ENCODE data around the gene AQP12A.

The AQP12A gene

GRCh38 chr2:240737512-240737911 lies 45.8 kb downstream of the AQP12A start:
- Mint-ChIP-seq H3K9me3 (no peaks in the 10 kb centered on the region), H3K27ac (no peak overlapping the region), H3K27me3 (peaks cover 5 to 11% of the 10 kb centered on the region in 2 donors), H3K36me3 (no peaks in the 10 kb centered on the region), H3K4me1 (no peaks in the 10 kb centered on the region), H3K4me3 (no peak overlapping the region)
- ATAC-seq (replicated peaks) (no peak), DNase-seq (no peak)

GRCh38 chr2:240737958-240738357 lies 46.3 kb downstream of the AQP12A start:
- Mint-ChIP-seq H3K9me3 (no peaks in the 10 kb centered on the region), H3K4me1 (no peaks in the 10 kb centered on the region), H3K36me3 (no peaks in the 10 kb centered on the region), H3K27me3 (peaks cover 5 to 12% of the 10 kb centered on the region in 2 donors), H3K27ac (no peak overlapping the region), H3K4me3 (no peak overlapping the region)
- DNase-seq (no peak), ATAC-seq (replicated peaks) (no peak)

GRCh38 chr2:240739797-240740196 lies 48.1 kb downstream of the AQP12A start:
- H3K4me1 Mint-ChIP-seq: no peaks in the 10 kb centered on the region
- DNase-seq (no peak), ATAC-seq (replicated peaks) (no peak)
- H3K9me3 Mint-ChIP-seq: no peaks in the 10 kb centered on the region
- H3K4me3 Mint-ChIP-seq: no peak overlapping the region
- H3K27me3 Mint-ChIP-seq: peaks cover 5 to 12% of the 10 kb centered on the region in 2 donors
- H3K36me3 Mint-ChIP-seq: no peaks in the 10 kb centered on the region
- no peak overlapping the region for H3K27ac Mint-ChIP-seq

GRCh38 chr2:240741091-240741490 lies 49.4 kb downstream of the AQP12A start:
- Mint-ChIP-seq H3K4me3 (no peak overlapping the region), H3K27me3 (peaks cover 5 to 12% of the 10 kb centered on the region in 2 donors), H3K9me3 (no peaks in the 10 kb centered on the region), H3K27ac (no peak overlapping the region), H3K36me3 (no peaks in the 10 kb centered on the region), H3K4me1 (no peaks in the 10 kb centered on the region)
- no peak for DNase-seq
- ATAC-seq (replicated peaks): no peak

GRCh38 chr2:240742602-240743095 lies 51.0 kb downstream of the AQP12A start:
- ATAC-seq (replicated peaks) (peak in 1 of 2 donors; percentile 22), DNase-seq (no peak)
- no peaks in the 10 kb centered on the region for H3K4me1 Mint-ChIP-seq
- no peaks in the 10 kb centered on the region for H3K9me3 Mint-ChIP-seq
- H3K27me3 Mint-ChIP-seq: peaks cover 9% of the 10 kb centered on the region in 2 donors
- H3K4me3 Mint-ChIP-seq: no peak overlapping the region
- no peak overlapping the region for H3K27ac Mint-ChIP-seq
- no peaks in the 10 kb centered on the region for H3K36me3 Mint-ChIP-seq

GRCh38 chr2:240745456-240745855 lies 53.8 kb downstream of the AQP12A start:
- no peak overlapping the region for H3K4me3 Mint-ChIP-seq
- DNase-seq (no peak), ATAC-seq (replicated peaks) (no peak)
- no peaks in the 10 kb centered on the region for H3K36me3 Mint-ChIP-seq
- H3K27ac Mint-ChIP-seq: no peak overlapping the region
- peaks cover 13 to 16% of the 10 kb centered on the region in 2 donors for H3K27me3 Mint-ChIP-seq
- H3K9me3 Mint-ChIP-seq: no peaks in the 10 kb centered on the region
- no peaks in the 10 kb centered on the region for H3K4me1 Mint-ChIP-seq

- DNase-seq (no peak), ATAC-seq (replicated peaks) (no peak)
- Mint-ChIP-seq H3K27ac (no peak overlapping the region), H3K9me3 (no peaks in the 10 kb centered on the region), H3K27me3 (peaks cover 13 to 16% of the 10 kb centered on the region in 2 donors), H3K4me1 (no peaks in the 10 kb centered on the region), H3K36me3 (no peaks in the 10 kb centered on the region), H3K4me3 (no peak overlapping the region)
These were observed 54.3 kb downstream of the AQP12A start for GRCh38 chr2:240745962-240746361.

GRCh38 chr2:240746671-240747070 lies 55.0 kb downstream of the AQP12A start:
- ATAC-seq (replicated peaks) (no peak), DNase-seq (no peak)
- H3K27me3 Mint-ChIP-seq: peaks cover 12 to 16% of the 10 kb centered on the region in 2 donors
- H3K4me1 Mint-ChIP-seq: no peaks in the 10 kb centered on the region
- no peak overlapping the region for H3K27ac Mint-ChIP-seq
- H3K9me3 Mint-ChIP-seq: no peaks in the 10 kb centered on the region
- peak overlapping the region in 1 of 2 donors; percentile 33 for H3K4me3 Mint-ChIP-seq
- no peaks in the 10 kb centered on the region for H3K36me3 Mint-ChIP-seq

- H3K27ac Mint-ChIP-seq: no peak overlapping the region
- H3K27me3 Mint-ChIP-seq: peaks cover 9 to 16% of the 10 kb centered on the region in 2 donors
- H3K4me1 Mint-ChIP-seq: no peaks in the 10 kb centered on the region
- DNase-seq (no peak), ATAC-seq (replicated peaks) (no peak)
- H3K9me3 Mint-ChIP-seq: no peaks in the 10 kb centered on the region
- no peaks in the 10 kb centered on the region for H3K36me3 Mint-ChIP-seq
- no peak overlapping the region for H3K4me3 Mint-ChIP-seq
These were observed 55.6 kb downstream of the AQP12A start for GRCh38 chr2:240747256-240747655.
